Uterus (tissue), 2 donors: ENCODE results near the gene SCN1B.

Source experiments
- CTCF ChIP-seq, 4 experiments: fragments of 200-600 bp in 2 of 4; fragments of 450-650 bp in 2 of 4; sonication (generic) in 2 of 4; IDR thresholded peaks; one replicate each; pipeline ENCODE4 v1.5.1; 2016 to 2019; ENCODE audit warnings: antibody characterized with exemption in 4 of 4, mild to moderate bottlenecking in 2 of 4, moderate library complexity in 1 of 4
- POLR2A ChIP-seq, 2 donors: fragments of 450-650 bp; IDR thresholded peaks; one replicate each; pipeline ENCODE4 v1.6.1; 2016; ENCODE audit warnings: antibody characterized with exemption in 2 of 2, mild to moderate bottlenecking in 1 of 2, moderate library complexity in 1 of 2

- TF ChIP-seq CTCF (IDR thresholded peaks at IDR 0.05) (peak in 1 of 4 experiments; percentile 15), POLR2A (IDR thresholded peaks at IDR 0.05) (peak in 1 of 2 donors; percentile 6)
Observed at GRCh38 chr19:35030257-35031071, at the start of gene SCN1B.
